B cell (primary cell): Measurements from ENCODE around the gene SLC47A2. TPM values are rescaled to one million over a fixed set of nuclear protein-coding genes. Genes with fewer than 3 reads are reported as not detected.

Source experiments
- ATAC-seq: fragments of 200-7000 bp; cut with Tn5 transposase; one replicate; pipeline ENCODE4 v1.10.0; 2021; ENCODE audit warnings: low read depth, mild to moderate bottlenecking, moderate number of reproducible peaks, moderate library complexity
- CTCF ChIA-PET: fragments of 350-600 bp; sonication (Branson Sonifier 250); formaldehyde crosslinking; loops from one replicate; lab custom pipeline; 2021; ENCODE audit warnings: antibody characterized with exemption, inconsistent platforms; lab: Charles Lee
- POLR2A ChIA-PET: fragments of 350-600 bp; sonication (Branson Sonifier 250); formaldehyde crosslinking; loops from one replicate; lab custom pipeline; 2021; ENCODE audit warnings: antibody characterized with exemption; lab: Charles Lee
- DNase-seq: peaks from one replicate; pipeline ENCODE4 v3.0.0; 2013
- H2AFZ ChIP-seq: 2 replicates; pipeline ENCODE4 v1.6.1; 2012; ENCODE audit warnings: mild to moderate bottlenecking, low read depth, low read length; ENCODE audit not compliant: insufficient read depth, poor library complexity, severe bottlenecking
- H3K27ac ChIP-seq, 2 donors: 1 replicate in 1 of 2; 2 replicates in 1 of 2; pipeline ENCODE4 v1.5.1; 2012 to 2013; ENCODE audit warnings: low read length in 2 of 2, mild to moderate bottlenecking in 2 of 2, moderate library complexity in 1 of 2
- H3K27me3 ChIP-seq, 4 experiments: fragments of 200-600 bp in 1 of 4; sonication (generic) in 1 of 4; replicated peaks in 1 of 4; 1 replicate in 2 of 4; 2 replicates in 2 of 4; pipeline versions ENCODE4 v1.6.1 to v1.7.0; 2013 to 2016; ENCODE audit warnings: low read length in 3 of 4, mild to moderate bottlenecking in 2 of 4, mixed read lengths in 1 of 4, moderate library complexity in 1 of 4; ENCODE audit not compliant: insufficient read depth in 4 of 4, control insufficient read depth in 3 of 4; ENCODE audit errors: control extremely low read depth in 1 of 4
- H3K36me3 ChIP-seq, 2 experiments: replicated peaks in 1 of 2; 1 replicate in 1 of 2; 2 replicates in 1 of 2; pipeline versions ENCODE4 v1.6.1 to v1.7.1; 2013; ENCODE audit warnings: low read length in 1 of 2; ENCODE audit not compliant: insufficient read depth in 2 of 2, control insufficient read depth in 1 of 2; ENCODE audit errors: control extremely low read depth in 1 of 2, extremely low read depth in 1 of 2
- H3K4me1 ChIP-seq, 2 donors: fragments of 200-600 bp in 1 of 2; sonication (generic) in 1 of 2; 1 replicate in 1 of 2; 2 replicates in 1 of 2; pipeline versions ENCODE4 v1.5.1 to v1.6.1; 2013 to 2017; ENCODE audit warnings: low read length in 2 of 2; ENCODE audit not compliant: control insufficient read depth in 2 of 2, insufficient read depth in 2 of 2
- H3K4me2 ChIP-seq: replicated peaks from 2 replicates; pipeline ENCODE3; 2012; ENCODE audit warnings: mild to moderate bottlenecking, low read depth, low read length; ENCODE audit not compliant: poor library complexity, severe bottlenecking
- H3K4me3 ChIP-seq, 5 experiments: fragments of 200-600 bp in 1 of 5; sonication (generic) in 1 of 5; 1 replicate in 3 of 5; 2 replicates in 2 of 5; pipeline versions ENCODE4 v1.5.1 to v1.7.0; 2011 to 2016; ENCODE audit warnings: low read length in 4 of 5, mild to moderate bottlenecking in 4 of 5, low read depth in 2 of 5, control low read depth in 1 of 5, moderate library complexity in 1 of 5; ENCODE audit not compliant: insufficient read depth in 1 of 5; ENCODE audit errors: control extremely low read depth in 1 of 5, extremely low read depth in 1 of 5
- H3K79me2 ChIP-seq: fragments of 200-600 bp; sonication (generic); one replicate; pipeline ENCODE4 v1.6.0; 2016; ENCODE audit warnings: low read length; ENCODE audit not compliant: control insufficient read depth, insufficient read depth
- H3K9ac ChIP-seq: fragments of 200-600 bp; sonication (generic); 2 replicates; pipeline ENCODE4 v1.6.1; 2017; ENCODE audit warnings: mild to moderate bottlenecking, low read length, moderate library complexity
- H3K9me3 ChIP-seq, 3 donors: one replicate each; pipeline versions ENCODE4 v1.6.1 to v1.7.1; 2013; ENCODE audit warnings: low read length in 2 of 3; ENCODE audit not compliant: control insufficient read depth in 2 of 3, insufficient read depth in 1 of 3; ENCODE audit errors: control extremely low read depth in 1 of 3
- H4K20me1 ChIP-seq: 2 replicates; pipeline ENCODE4 v1.6.0; 2012; ENCODE audit warnings: mild to moderate bottlenecking, low read length; ENCODE audit not compliant: insufficient read depth, control insufficient read depth, poor library complexity, severe bottlenecking
- H3K27ac Mint-ChIP-seq: one replicate; pipeline ENCODE4 v1.8.0; 2021; ENCODE audit warnings: mixed read lengths
- H3K27me3 Mint-ChIP-seq: one replicate; pipeline ENCODE4 v1.8.0; 2021; ENCODE audit warnings: mixed read lengths
- H3K4me1 Mint-ChIP-seq: one replicate; pipeline ENCODE4 v1.8.0; 2021; ENCODE audit warnings: mixed read lengths
- H3K4me3 Mint-ChIP-seq: one replicate; pipeline ENCODE4 v1.8.0; 2021; ENCODE audit warnings: mixed read lengths
- H3K9me3 Mint-ChIP-seq: one replicate; pipeline ENCODE4 v1.8.0; 2022; ENCODE audit warnings: mixed read lengths; ENCODE audit not compliant: insufficient read depth
- CTCF ChIP-seq: fragments of 200-600 bp; IDR thresholded peaks from one replicate; pipeline ENCODE4 v1.8.0; 2022; ENCODE audit warnings: antibody characterized with exemption, mild to moderate bottlenecking
- EZH2 ChIP-seq: IDR thresholded peaks from 2 replicates; pipeline ENCODE4 v1.6.1; 2012; ENCODE audit warnings: borderline replicate concordance, low read depth, mild to moderate bottlenecking, moderate library complexity, low read length; ENCODE audit not compliant: insufficient read depth, poor library complexity, severe bottlenecking
- WGBS: methylation state at CpG from one replicate; pipeline ENCODE4 v1.1.5; 2013; ENCODE audit warnings: missing lambda C conversion rate; ENCODE audit not compliant: insufficient coverage; 5-methylcytosine and 5-hydroxymethylcytosine counted together
- intact Hi-C: fragments of 100-400 bp; cut with micrococcal nuclease; formaldehyde crosslinking; loops from one replicate; pipeline ENCODE4 v1.10.0; 2022
- polyA plus RNA-seq: library from polyadenylated mRNA; depleted of rRNA; stranded (reverse); fragments of >200 nt; gene quantifications from 2 replicates; pipeline ENCODE4 v1.2.3, GENCODE V29; 2012
- total RNA-seq, 2 donors: library from RNA; stranded (reverse); fragments of 120-200 nt in 1 of 2; gene quantifications; 1 replicate in 1 of 2; 2 replicates in 1 of 2; pipeline versions ENCODE4 v1.2.3 to v1.2.4, GENCODE V29; 2013 to 2022

The SLC47A2 gene
- total and polyA plus RNA-seq, 2 donors (not counting 1 experiment from before 2014, with no cell fraction given), result not detected

DNA sequence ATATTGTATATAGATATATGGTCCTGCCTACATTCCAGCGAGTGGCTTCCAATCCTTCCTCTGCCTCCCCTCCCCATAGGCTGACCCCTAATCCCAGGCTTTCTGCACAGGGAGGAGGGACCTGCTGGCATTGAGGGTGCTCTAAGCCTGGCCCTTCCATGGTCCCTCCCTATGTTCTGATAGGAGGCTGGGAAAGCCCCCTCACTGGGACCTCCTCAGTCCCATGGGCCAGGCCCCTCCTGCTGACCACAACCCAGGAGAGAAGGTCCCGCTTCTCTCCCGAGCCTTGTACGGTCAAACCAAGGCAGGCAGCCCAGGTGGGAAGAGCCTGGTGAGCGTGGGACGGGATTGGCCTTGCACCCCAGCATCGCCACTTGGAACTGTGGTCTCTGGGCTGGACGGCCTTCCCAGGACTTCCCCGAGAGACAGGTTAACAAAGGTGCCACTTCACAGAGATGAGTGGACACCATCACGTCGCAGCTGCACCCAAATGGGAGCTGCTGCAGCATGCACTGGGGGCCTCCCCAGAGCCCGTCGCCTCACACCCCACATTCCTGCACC, 30.9 kb upstream of the SLC47A2 start:
- Histone ChIP-seq H3K4me2 (no peak overlapping the region), H4K20me1 (no peaks in the 10 kb centered on the region), H2AFZ (no peak overlapping the region), H3K4me1 (peaks cover 6 to 9% of the 10 kb centered on the region in 2 donors), H3K9ac (no peak overlapping the region), H3K9me3 (peaks cover 0 to 5% (median 0%) of the 10 kb centered on the region in 3 donors), H3K4me3 (no peak overlapping the region), H3K27ac (no peak overlapping the region), H3K79me2 (no peaks in the 10 kb centered on the region), H3K36me3 (no peaks in the 10 kb centered on the region), H3K27me3 (peaks cover 0 to 12% (median 2%) of the 10 kb centered on the region in 4 experiments)
- Mint-ChIP-seq H3K27me3 (peaks cover 10% of the 10 kb centered on the region), H3K9me3 (no peaks in the 10 kb centered on the region), H3K4me3 (no peak overlapping the region), H3K27ac (no peak overlapping the region), H3K4me1 (peaks cover 8% of the 10 kb centered on the region)
- intact Hi-C loops, result no loop called here
- DNase-seq (no peak), ATAC-seq (no peak)
- CTCF ChIA-PET, result interaction anchor here (0.6 to 1.8 kb wide), 3 partner anchors 8 to 107 kb away, joined by 3 to 4 read pairs (median 4); no protein-coding TSS in a partner anchor
- TF ChIP-seq EZH2, result no peak
- TF ChIP-seq CTCF, result no peak
- POLR2A ChIA-PET, result no interaction called here
- 94% methylated on average over 12 of the region's 13 CpGs for WGBS

GRCh38 chr17:19746517-19746916, 30.1 kb upstream of the SLC47A2 start:
- H3K9me3 ChIP-seq, result peaks cover 0 to 5% (median 0%) of the 10 kb centered on the region in 3 donors
- Mint-ChIP-seq H3K27ac (no peak overlapping the region), H3K4me3 (no peak overlapping the region), H3K27me3 (peaks cover 10% of the 10 kb centered on the region), H3K9me3 (no peaks in the 10 kb centered on the region), H3K4me1 (peaks cover 6% of the 10 kb centered on the region)
- H3K36me3 ChIP-seq, result no peaks in the 10 kb centered on the region
- H3K4me1 ChIP-seq, result peaks cover 6 to 9% of the 10 kb centered on the region in 2 donors
- H2AFZ ChIP-seq, result no peak overlapping the region
- H3K79me2 ChIP-seq, result no peaks in the 10 kb centered on the region
- TF ChIP-seq CTCF (no peak), EZH2 (no peak)
- CTCF ChIA-PET, result interaction anchor here (0.6 to 1.3 kb wide), 2 partner anchors 9 to 106 kb away, joined by 3 to 4 read pairs; no protein-coding TSS in a partner anchor
- no peak overlapping the region for H3K4me3 ChIP-seq
- no peaks in the 10 kb centered on the region for H4K20me1 ChIP-seq
- no peak for DNase-seq
- no peak overlapping the region for H3K27ac ChIP-seq
- intact Hi-C loops, result no loop called here
- H3K4me2 ChIP-seq, result no peak overlapping the region
- 96% methylated on average over 18 of the region's 20 CpGs for WGBS
- no peak overlapping the region for H3K9ac ChIP-seq
- peaks cover 0 to 12% (median 2%) of the 10 kb centered on the region in 4 experiments for H3K27me3 ChIP-seq
- ATAC-seq, result no peak
- POLR2A ChIA-PET, result no interaction called here
